SK-N-MC (cell line): ENCODE results near the gene NDUFB7.

Source experiments
- EZH2 ChIP-seq: fragments of 200-600 bp; sonication (generic); IDR thresholded peaks from one replicate; pipeline ENCODE4 v1.6.1; 2017; ENCODE audit warnings: antibody characterized with exemption
- POLR2AphosphoS5 ChIP-seq: IDR thresholded peaks from 2 replicates; pipeline ENCODE4 v1.6.1; 2012; ENCODE audit warnings: mild to moderate bottlenecking, low read depth, low read length, borderline replicate concordance

GRCh38 chr19:14599548-14600147 lies 27.8 kb upstream of the NDUFB7 start:
- TF ChIP-seq POLR2AphosphoS5 (no peak), EZH2 (no peak)
